GM18867 (cell line): ENCODE measurements around the gene ZMIZ1.

Source experiments
- ATAC-seq: cut with Tn5 transposase; IDR thresholded peaks from one replicate; pipeline ENCODE4 v1.9.1; 2021; ENCODE audit warnings: mild to moderate bottlenecking, moderate library complexity; ENCODE audit not compliant: unreplicated experiment

The ZMIZ1 gene

GRCh38 chr10:79148452-79149344 is 79.9 kb downstream of the ZMIZ1 start:
- no peak for ATAC-seq

DNA sequence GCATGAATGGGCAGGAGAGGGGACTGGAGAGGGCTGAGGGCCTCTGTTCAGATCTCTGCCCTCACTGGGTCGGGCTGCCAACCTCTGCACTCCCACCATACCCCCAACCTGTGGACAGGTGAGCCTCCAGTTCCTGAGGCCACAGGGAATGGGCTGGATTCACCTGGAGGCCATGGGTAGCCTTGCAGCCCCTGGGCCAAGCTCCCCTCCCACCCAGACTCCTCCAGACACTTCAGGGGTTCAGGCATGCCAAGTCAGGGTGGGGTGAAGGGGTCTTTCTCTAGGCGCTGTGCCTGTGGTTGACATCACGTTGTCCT is 80.5 kb downstream of the ZMIZ1 start:
- no peak for ATAC-seq

DNA sequence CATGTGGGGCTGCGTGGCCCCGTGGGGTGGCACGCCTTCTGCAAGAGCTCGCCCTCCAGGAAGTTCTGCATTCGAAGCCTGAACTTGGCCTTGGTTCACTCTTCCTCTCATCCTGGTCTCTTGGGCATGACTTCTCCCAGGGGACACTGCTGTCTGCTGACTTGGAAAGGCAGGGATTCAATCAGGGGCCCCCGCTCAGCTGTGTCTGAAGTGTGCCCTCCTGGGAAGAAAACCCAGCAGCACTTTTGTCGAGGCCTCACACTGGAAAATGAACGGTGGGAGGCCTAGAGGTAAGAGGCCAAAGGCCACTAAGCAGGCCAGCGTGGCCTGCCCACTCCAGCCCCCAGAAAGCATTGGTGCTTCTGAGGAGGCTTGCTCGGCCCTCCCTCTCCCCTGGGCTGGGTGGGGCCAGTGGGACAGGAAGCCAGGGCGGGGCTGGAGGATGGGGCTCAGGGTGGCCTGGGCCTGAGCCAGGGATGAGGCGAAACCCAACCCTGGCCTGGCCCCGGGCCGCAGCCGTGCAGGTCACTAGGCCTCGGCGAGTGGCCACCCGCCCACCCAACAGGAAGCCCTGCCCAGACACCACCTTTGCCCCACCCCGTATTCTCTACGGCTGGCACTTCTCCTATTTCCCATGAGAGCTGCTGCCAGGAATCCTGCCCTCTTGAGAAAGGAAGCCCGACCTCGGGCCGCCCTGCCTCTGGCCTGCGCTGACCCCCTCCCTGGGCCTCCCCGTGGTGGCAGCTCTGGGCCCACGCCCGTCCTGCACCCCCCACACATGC is 81.1 kb downstream of the ZMIZ1 start:
- ATAC-seq: peak; percentile 73

DNA sequence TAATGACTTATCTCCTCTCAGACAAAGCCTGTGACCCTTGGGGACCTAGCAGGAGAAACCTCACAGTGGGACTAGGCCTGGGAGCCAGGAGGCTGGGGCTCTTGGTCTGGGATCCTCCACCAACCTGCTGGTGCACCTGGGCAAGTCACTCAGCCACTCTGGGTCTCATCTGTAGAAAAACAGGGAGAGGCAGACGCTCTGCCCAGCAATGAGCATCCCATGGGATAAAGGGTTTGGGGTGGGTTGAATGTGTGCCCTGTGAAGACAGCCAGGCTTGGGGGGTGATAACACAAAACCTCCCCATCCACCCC is 81.6 kb downstream of the ZMIZ1 start:
- no peak for ATAC-seq

DNA sequence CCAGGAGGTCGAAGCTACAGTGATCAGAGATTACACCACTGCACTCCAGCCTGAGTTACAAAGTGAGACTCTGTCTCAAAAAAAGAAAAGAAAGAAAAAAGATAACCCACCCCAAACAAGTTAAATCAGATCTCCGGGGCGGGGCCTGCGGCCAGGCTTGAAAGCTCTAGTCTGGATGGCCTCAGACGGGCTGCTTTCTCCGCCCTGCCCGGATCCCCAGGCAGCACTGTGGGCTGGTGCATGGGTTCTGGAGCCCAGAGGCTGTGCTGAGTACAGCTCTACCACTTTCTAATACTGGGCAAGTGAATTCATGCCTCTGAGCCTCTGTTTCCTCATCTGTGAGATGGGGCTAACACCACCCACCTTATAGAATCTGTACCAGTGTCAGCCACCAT is 83.7 kb downstream of the ZMIZ1 start:
- no peak for ATAC-seq

DNA sequence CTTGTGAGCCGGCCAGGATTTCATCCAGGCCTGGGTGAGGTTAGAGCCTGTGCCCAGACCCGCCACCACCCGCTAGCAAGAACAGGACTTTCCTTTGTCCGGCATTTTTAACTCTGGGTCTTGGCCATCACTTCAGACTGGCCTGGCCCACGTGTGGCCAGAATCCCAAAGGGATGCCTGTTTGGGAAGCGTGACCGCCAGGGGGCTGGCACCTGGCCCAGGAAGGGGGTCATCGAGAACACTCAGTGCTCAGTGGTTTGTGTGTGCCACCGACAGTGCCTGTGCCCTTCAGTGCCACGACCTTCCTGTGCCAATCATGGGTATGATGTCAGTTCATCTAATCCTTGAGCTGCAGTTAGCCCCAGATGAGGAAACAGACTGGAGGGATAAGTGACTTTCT is 85.0 kb downstream of the ZMIZ1 start:
- no peak for ATAC-seq

DNA sequence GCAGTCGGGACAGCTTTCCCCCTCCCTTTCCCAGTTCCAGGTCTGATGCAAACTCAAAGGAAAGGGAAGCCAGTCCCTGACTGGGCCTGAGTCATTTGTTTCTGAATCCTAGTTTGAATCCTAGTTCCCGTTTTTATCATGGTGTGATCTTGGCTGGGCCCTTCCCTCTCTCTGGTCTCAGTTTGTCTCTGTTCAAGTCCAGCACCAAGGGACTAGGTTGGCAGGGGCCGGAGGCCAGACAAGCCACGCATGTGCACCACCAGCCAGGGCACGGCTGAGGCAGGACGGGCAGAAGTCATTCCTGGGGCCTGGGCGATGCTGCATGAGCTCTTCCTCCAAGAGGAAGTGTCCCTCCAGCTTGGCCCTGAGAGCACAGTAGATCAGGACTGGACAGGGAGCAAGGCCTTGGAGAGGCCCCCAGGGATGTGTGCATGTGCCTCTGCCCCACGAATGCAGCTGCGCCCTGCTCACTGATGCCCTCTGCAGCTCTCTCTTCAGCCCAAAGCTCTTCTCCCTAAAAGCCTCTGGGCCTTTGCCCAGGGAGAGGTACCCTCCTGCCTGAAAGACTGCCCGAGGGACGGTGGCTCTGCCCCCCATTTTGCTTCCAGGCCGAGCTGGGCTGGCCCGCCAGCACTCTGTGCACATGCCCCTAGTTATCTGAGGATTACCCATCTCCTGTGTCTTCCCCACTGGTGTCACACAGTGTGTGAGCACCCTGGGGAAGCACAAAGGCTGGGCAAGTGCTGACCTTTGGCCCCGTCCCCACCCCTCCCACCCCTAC is 86.7 kb downstream of the ZMIZ1 start:
- no peak for ATAC-seq

GRCh38 chr10:79156334-79157274 is 87.8 kb downstream of the ZMIZ1 start:
- ATAC-seq: no peak

DNA sequence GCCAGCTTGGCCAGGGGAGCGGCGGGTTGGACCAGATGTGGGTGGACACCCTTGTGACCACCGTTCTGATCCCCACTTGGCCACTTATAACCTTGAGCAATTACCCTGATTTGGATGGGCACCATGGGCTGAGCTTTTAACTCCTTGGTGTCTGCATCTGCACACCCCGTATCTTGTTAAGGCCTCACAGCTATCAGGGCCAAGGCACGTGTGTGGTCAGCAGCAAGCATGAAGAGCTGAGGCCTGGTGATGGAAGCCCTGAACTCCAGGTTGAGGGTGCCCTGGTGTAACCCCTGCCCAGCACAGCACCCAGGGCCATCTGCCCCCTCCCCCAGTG is 89.2 kb downstream of the ZMIZ1 start:
- ATAC-seq: no peak

- ATAC-seq: no peak
These were observed 89.8 kb downstream of the ZMIZ1 start for GRCh38 chr10:79158402-79159097.

DNA sequence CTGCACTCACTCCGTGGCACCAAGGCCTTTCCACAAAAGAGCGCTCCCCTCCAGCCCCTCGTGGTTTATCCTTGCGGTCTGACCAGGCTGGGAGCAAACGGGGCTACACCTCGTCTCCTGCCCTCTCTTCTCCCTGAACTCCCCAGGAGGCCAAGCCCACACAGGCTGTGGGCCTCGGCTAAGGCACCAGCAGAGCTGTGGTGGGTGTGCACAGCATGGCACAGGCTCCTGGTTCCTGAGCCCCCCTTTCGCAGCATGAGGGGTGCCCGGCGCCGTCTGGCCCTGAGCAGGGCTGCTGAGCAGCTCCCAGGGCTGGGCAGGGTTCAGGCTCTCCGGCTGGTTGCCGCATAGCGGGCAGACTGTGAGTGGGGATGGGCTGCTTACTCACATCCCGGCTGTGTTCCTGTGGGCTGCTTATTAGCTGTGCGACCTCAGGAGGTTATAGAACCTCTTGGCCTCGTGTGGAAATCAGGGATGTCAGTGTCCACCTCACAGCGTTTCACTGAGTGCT is 90.4 kb downstream of the ZMIZ1 start:
- ATAC-seq: no peak

GRCh38 chr10:79159785-79160184 is 91.0 kb downstream of the ZMIZ1 start:
- ATAC-seq: no peak

- no peak for ATAC-seq
These were observed 91.4 kb downstream of the ZMIZ1 start for GRCh38 chr10:79160191-79160590.

DNA sequence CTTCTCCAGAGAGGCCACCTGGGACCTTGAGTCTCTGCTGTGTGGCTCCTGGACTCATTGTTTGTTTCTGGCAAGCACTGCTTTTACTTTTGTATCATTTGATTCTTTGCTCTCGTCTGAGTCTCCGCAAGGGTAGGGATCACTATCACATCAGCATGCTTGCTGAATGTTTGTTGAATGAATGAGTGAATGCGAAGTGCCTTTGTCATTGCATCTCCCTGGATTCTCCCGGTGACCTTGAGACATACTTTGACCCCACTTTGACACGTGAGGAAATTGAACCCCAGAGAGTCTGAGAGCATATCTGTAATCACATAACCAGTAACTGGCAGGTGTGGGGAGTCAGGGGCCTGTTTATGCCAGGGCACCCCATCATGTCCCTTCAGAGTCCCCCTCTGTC is 92.8 kb downstream of the ZMIZ1 start:
- no peak for ATAC-seq

DNA sequence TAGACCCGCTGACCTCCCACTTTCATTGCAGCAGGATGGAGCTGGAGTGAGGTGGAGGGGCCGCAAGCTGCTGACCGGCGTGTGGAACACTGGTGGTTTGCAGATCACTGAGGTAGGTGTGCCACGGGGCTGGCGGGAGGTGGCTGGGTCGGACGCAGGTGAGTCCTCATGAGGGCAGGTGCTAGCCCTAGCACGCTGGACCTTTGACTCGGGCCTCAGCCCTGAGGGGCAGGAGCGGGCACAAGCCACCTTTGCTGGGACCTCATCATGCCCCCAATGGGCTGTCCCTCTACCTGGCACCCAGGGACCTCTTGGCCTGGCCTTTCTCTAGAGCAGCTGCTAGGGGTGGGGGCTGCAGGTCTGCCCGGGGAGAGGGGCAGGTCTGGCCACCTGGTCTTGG is 93.3 kb downstream of the ZMIZ1 start:
- no peak for ATAC-seq

GRCh38 chr10:79162861-79163665 is 94.3 kb downstream of the ZMIZ1 start:
- ATAC-seq: no peak

DNA sequence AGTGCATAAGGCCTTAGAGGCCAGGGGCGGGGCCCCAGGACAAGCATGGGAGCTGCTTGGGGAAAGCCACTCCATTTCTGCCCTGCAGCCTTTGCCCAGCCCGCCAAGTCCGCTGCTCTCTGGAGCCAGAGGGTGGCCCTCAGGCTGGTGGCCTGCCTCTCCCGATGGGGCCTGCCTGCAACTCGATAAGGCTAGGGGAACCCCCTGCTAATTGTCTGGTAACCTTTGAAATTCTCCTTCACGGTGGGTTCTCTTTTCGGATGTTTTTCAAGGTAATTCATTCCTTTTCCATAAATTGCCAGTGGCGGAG is 94.9 kb downstream of the ZMIZ1 start:
- ATAC-seq: no peak

- ATAC-seq: no peak
These were observed 95.3 kb downstream of the ZMIZ1 start for GRCh38 chr10:79164075-79164474.

DNA sequence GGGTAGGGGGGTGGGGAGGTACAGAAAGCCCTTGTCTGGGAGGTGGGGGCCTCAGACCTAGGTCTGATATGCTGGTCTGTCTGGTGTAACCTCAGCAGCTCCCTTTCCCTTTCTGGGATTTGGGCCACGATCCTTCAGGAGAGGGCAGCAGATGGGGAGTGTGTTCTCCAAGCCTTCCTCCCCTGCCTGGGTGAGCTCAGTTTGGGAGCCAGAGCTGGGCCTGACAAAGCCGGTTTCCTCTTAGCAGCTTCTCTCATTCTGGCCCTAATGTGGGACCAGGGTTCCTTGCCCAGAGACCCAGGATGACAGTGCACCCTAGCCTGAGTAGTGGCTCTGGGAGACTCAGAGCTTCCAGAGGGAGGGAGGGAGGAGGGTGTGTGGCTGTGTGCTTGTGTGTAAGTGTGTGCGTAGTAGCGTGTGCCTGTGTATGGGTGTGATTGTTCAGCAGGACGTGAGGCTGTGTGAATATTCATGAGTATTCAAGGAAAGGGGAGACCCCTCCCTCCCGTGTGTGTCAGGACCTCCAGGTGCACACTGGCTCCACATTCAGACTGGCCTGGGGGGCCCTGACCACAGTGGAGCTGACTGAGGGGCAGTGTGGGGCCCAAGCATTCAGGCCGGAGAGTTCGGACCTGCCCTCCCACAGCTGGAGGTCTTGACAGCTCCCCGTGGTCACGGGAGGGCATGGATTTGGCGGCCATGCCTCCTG is 96.5 kb downstream of the ZMIZ1 start:
- no peak for ATAC-seq
